Stimulated activated CD8-positive, alpha-beta memory T cell treated with anti-CD3 and anti-CD28 coated beads, Interleukin-4, amount 100 ng/mL, for 48 hours (primary cell): ENCODE results near the gene HSPA12B.
A peak's percentile ranks its signal among the peaks of the same experiment; 100 is the strongest.
"Not testable (repeated sequence)": the region's sequence is repeated elsewhere in the genome, so short reads cannot be mapped to it uniquely, and the experiment has no call there.

Experiments used
- DNase-seq: peaks from one replicate; pipeline ENCODE4 v3.0.0-alpha.2; 2020

The HSPA12B gene

DNA sequence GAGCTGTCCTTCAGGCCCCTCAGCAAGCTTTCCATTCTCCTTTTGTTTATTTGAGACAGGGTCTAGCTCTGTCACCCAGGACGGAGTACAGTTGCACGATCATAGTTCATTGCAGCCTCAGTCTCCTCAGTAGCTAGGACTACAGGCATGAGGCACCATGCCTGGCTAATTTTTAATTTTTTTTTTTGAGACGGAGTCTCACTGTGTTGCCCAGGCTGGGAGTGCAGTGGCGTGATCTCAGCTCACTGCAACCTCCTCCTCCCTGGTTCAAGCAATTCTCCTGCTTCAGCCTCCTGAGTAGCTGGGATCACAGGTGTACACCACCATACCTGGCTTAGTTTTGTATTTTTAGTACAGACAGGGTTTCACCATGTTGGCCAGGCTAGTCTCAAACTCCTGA lies 56.7 kb downstream of the HSPA12B start:
- not testable (repeated sequence) for DNase-seq

- not testable (repeated sequence) for DNase-seq
Measured at GRCh38 chr20:3794168-3794567, 61.7 kb downstream of the HSPA12B start.

DNA sequence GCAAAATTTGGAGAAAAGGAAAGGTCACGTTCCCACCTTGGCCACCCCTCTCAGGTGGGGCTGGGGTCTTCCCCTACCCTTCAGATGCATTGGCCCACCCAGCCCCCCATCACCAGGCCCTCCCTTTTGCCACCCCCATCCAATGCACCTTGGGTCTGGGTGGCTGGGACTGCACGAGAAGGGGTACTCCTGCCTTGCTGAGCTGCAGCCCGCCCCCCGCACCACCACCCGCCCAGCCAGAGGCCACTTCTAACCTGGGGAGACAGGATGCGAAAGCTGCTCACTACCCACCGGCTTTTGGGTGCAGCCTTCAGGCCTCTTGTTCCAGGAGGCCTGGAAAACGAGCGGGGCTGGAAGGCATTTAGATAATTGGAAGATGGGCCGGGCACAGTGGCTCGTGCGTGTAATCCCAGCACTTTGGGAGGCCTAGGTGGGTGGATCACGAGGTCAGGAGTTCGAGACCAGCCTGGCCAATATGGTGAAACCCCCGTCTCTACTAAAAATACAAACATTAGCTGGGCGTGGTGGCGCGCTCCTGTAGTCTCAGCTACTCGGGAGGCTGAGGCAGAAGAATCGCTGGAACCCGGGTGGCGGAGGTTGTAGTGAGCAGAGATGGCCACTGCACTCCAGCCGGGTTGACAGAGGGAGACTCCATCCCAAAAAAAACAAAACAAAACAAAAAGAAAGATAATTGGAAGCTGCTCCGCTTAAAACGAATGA lies 62.4 kb downstream of the HSPA12B start:
- DNase-seq = no peak

- peak; percentile 94 for DNase-seq
Measured at GRCh38 chr20:3795511-3796468, 63.3 kb downstream of the HSPA12B start, which contains the start of gene CDC25B. Gene CDC25B, plus strand, starts transcription at chr20:3796310. Its CDS starts 222 bp downstream, at chr20:3796532.

DNA sequence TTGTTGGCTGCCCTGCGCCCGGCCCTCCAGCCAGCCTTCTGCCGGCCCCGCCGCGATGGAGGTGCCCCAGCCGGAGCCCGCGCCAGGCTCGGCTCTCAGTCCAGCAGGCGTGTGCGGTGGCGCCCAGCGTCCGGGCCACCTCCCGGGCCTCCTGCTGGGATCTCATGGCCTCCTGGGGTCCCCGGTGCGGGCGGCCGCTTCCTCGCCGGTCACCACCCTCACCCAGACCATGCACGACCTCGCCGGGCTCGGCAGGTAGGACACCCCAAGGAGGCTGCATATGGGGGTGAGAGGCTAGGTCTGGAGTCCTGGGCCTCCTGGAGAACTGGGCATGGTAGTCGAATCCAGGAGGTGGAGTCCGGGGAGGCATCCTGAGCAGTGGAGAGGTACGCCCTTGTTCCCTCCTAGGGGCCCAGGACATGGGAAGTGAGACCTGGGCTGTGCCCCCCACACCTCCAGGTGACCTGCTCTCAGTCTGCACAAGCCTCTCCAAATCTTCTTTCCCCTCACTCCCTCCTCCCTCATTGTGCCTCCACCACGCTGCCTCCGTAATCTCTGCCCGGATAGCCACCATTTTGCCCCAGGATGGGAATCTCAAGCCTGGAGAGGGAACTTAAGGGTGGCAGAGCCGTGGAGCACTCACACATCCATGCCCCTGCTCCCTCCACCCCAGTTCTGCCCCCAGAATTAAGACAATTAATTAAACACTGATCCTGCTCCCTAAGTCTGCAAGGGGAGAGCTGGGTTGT lies 64.2 kb downstream of the HSPA12B start:
- no peak for DNase-seq

DNA sequence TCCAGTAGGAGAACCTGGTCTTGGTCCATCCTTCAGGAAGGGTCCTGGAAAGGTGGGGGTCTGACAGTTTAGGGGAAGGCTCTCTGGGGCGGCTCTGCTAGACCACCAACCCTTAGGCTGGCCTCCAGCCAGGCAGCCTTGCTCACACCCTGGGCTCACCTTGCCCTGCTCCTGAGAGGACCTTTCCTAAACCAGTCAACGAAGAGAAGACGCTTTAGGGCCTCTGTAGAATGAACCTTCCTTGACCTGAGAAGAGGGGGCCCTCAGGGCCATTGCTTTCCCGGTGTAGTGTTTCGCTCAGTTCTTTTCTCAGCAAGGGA lies 64.7 kb downstream of the HSPA12B start:
- DNase-seq = no peak

- DNase-seq = peak; percentile 70
Measured at GRCh38 chr20:3797592-3798372, 65.3 kb downstream of the HSPA12B start.

- no peak for DNase-seq
Measured at GRCh38 chr20:3798373-3798768, 65.9 kb downstream of the HSPA12B start.

DNA sequence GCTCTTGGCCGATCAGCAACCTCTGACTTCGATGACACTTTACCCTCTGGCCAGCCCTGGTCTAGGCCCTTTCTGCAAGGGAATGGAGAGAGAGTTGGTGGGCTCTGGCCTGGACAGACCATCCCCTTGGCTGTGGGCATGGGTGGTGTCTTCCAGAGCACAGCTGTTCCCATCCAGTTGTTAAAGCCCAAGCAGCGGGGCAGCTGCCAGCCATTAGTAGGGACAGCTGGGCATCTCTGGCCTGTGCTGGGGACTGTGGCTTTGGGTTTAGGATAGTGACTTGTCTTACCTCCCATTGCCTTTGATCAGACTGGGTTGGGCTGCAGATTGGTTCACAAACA lies 66.4 kb downstream of the HSPA12B start:
- DNase-seq = no peak

DNA sequence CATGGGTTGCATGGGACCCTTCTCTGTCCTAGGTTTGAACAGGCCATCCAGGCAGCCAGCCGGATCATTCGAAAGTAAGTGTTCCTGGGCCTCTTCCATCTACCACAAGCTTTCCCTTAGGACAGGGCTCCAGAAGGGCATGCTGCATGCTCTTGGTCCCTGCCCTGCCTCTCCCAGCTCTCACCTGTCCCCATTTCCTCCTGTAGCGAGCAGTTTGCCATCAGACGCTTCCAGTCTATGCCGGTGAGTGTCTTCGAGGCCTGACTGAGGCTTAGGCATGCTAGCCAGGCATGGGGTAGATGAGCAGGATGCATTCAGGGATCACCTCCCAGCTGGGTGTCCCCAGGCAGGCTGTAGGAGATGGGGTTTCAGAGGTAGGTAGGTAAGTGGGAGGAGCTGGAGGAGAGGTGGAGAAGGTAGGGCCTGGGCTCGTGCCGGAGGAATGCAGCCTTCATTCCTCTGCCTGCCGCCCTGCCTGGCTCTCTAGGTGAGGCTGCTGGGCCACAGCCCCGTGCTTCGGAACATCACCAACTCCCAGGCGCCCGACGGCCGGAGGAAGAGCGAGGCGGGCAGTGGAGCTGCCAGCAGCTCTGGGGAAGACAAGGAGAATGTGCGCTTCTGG lies 67.9 kb downstream of the HSPA12B start:
- DNase-seq = no peak

- DNase-seq = no peak
Measured at GRCh38 chr20:3800878-3801260, 68.4 kb downstream of the HSPA12B start.

- no peak for DNase-seq
Measured at GRCh38 chr20:3801299-3801698, 68.8 kb downstream of the HSPA12B start.

DNA sequence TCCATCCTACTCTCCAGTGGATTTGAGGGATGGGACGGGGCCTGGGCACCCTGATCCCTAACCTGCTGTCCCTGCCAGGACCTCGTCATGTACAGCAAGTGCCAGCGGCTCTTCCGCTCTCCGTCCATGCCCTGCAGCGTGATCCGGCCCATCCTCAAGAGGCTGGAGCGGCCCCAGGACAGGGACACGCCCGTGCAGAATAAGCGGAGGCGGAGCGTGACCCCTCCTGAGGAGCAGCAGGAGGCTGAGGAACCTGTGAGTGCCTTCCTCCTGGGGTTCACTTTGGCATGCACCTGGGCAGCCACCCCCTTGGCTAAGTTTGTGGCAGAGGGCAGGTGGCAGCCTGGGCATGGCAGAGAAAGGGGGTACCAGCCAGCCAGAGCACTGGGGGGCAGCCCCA lies 69.4 kb downstream of the HSPA12B start:
- no peak for DNase-seq
